Hepatocyte (in vitro differentiated cells): ENCODE results near the gene SLC23A3. TPM values are rescaled to one million over a fixed set of nuclear protein-coding genes. Genes with fewer than 3 reads are reported as not detected.

Source experiments
- DNase-seq: peaks from one replicate; pipeline ENCODE4 v3.0.0-alpha.2; 2016; ENCODE audit warnings: low spot score
- H2AFZ ChIP-seq: fragments of 200-600 bp; sonication (generic); 2 replicates; pipeline ENCODE4 v1.6.0; 2016; ENCODE audit warnings: antibody characterized with exemption, mild to moderate bottlenecking
- H3K27ac ChIP-seq: fragments of 200-600 bp; sonication (generic); 2 replicates; pipeline ENCODE4 v1.5.1; 2016; ENCODE audit warnings: mild to moderate bottlenecking
- H3K27me3 ChIP-seq: fragments of 200-600 bp; sonication (generic); 2 replicates; pipeline ENCODE4 v1.6.1; 2016
- H3K36me3 ChIP-seq: fragments of 200-600 bp; sonication (generic); replicated peaks from 2 replicates; pipeline ENCODE4 v1.5.1; 2016; ENCODE audit warnings: low read depth; ENCODE audit not compliant: insufficient read depth
- H3K4me1 ChIP-seq: fragments of 200-600 bp; sonication (generic); 2 replicates; pipeline ENCODE4 v1.5.1; 2016; ENCODE audit warnings: mild to moderate bottlenecking, moderate library complexity; ENCODE audit not compliant: insufficient read depth
- H3K4me2 ChIP-seq: fragments of 200-600 bp; sonication (generic); 2 replicates; pipeline ENCODE4 v1.6.0; 2016
- H3K4me3 ChIP-seq: fragments of 200-600 bp; sonication (generic); 2 replicates; pipeline ENCODE4 v1.5.1; 2016; ENCODE audit warnings: mild to moderate bottlenecking
- H3K79me2 ChIP-seq: fragments of 200-600 bp; sonication (generic); 2 replicates; pipeline ENCODE4 v1.6.0; 2017; ENCODE audit warnings: mild to moderate bottlenecking
- H3K9me2 ChIP-seq: fragments of 200-600 bp; sonication (generic); replicated peaks from 2 replicates; pipeline ENCODE4 v1.6.0; 2017; ENCODE audit warnings: mild to moderate bottlenecking; ENCODE audit not compliant: insufficient read depth
- H3K9me3 ChIP-seq: fragments of 200-600 bp; sonication (generic); 2 replicates; pipeline ENCODE4 v1.5.1; 2016; ENCODE audit warnings: low read depth, mild to moderate bottlenecking
- H4K20me1 ChIP-seq: fragments of 200-600 bp; sonication (generic); 2 replicates; pipeline ENCODE4 v1.6.0; 2016; ENCODE audit warnings: mild to moderate bottlenecking; ENCODE audit not compliant: insufficient read depth, poor library complexity, severe bottlenecking
- EZH2 ChIP-seq: fragments of 200-600 bp; sonication (generic); IDR thresholded peaks from 2 replicates; pipeline ENCODE4 v1.6.1; 2016; ENCODE audit warnings: antibody characterized with exemption, mild to moderate bottlenecking, borderline replicate concordance
- EZH2phosphoT487 ChIP-seq: fragments of 200-600 bp; sonication (generic); IDR thresholded peaks from one replicate; pipeline ENCODE4 v1.6.1; 2018; ENCODE audit warnings: antibody characterized with exemption, mild to moderate bottlenecking, low read depth, moderate library complexity; ENCODE audit not compliant: unreplicated experiment, severe bottlenecking
- WGBS: methylation state at CpG from one replicate; pipeline ENCODE4 v1.1.6; 2016; ENCODE audit warnings: low lambda C conversion rate; ENCODE audit errors: missing lambda C conversion rate; 5-methylcytosine and 5-hydroxymethylcytosine counted together
- polyA plus RNA-seq: library from polyadenylated mRNA; unstranded; fragments of >200 nt; fragmentation: Nextera tagmentation; extraction: Ambion mirVana; gene quantifications from 2 replicates; pipeline ENCODE4 v1.2.1, GENCODE V29; 2016
- total RNA-seq: library from RNA; depleted of rRNA; stranded (reverse); fragments of >200 nt; gene quantifications from 2 replicates; pipeline ENCODE4 v1.2.3, GENCODE V29; 2014
- TF ChIP-seq, protein P1 (sequence below): fragments of 200-600 bp; sonication (generic); IDR thresholded peaks from 2 replicates; pipeline ENCODE4 v1.5.1; 2016; ENCODE audit warnings: antibody characterized with exemption, mild to moderate bottlenecking; ENCODE audit not compliant: poor library complexity

Gene SLC23A3
- total and polyA plus RNA-seq, 2 experiments from 2014 or later, result 0.80 to 1.5 TPM

GRCh38 chr2:219127037-219127635 is 42.7 kb downstream of the SLC23A3 start:
- WGBS, result 31% methylated on average over 2 of the region's 2 CpGs
- peak; percentile 21 for DNase-seq
- no peak for TF ChIP-seq EZH2phosphoT487
- no peak for TF ChIP-seq EZH2
- TF ChIP-seq, protein P1, sequence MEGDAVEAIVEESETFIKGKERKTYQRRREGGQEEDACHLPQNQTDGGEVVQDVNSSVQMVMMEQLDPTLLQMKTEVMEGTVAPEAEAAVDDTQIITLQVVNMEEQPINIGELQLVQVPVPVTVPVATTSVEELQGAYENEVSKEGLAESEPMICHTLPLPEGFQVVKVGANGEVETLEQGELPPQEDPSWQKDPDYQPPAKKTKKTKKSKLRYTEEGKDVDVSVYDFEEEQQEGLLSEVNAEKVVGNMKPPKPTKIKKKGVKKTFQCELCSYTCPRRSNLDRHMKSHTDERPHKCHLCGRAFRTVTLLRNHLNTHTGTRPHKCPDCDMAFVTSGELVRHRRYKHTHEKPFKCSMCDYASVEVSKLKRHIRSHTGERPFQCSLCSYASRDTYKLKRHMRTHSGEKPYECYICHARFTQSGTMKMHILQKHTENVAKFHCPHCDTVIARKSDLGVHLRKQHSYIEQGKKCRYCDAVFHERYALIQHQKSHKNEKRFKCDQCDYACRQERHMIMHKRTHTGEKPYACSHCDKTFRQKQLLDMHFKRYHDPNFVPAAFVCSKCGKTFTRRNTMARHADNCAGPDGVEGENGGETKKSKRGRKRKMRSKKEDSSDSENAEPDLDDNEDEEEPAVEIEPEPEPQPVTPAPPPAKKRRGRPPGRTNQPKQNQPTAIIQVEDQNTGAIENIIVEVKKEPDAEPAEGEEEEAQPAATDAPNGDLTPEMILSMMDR, result no peak

GRCh38 chr2:219126555-219126954 is 43.3 kb downstream of the SLC23A3 start:
- Histone ChIP-seq H3K9me2 (no peaks in the 10 kb centered on the region), H2AFZ (no peak overlapping the region), H4K20me1 (no peaks in the 10 kb centered on the region), H3K27me3 (no peaks in the 10 kb centered on the region), H3K36me3 (no peaks in the 10 kb centered on the region), H3K79me2 (peaks cover 8% of the 10 kb centered on the region), H3K4me2 (peak overlapping the region; percentile 72), H3K27ac (peak overlapping the region; percentile 98), H3K4me1 (peaks cover 56% of the 10 kb centered on the region), H3K9me3 (no peaks in the 10 kb centered on the region), H3K4me3 (no peak overlapping the region)
- TF ChIP-seq EZH2, result no peak
- no peak for TF ChIP-seq EZH2phosphoT487
- TF ChIP-seq, protein P1, result no peak
- WGBS, result 39% methylated on average over 3 of the region's 3 CpGs
- peak; percentile 60 for DNase-seq

More at GRCh38 chr2:219127037-219127635, 42.7 kb downstream of the SLC23A3 start:
- H3K9me2 ChIP-seq, result no peaks in the 10 kb centered on the region
- H3K4me1 ChIP-seq, result peaks cover 50% of the 10 kb centered on the region
- H3K4me2 ChIP-seq, result peak overlapping the region; percentile 37
- H3K27ac ChIP-seq, result peak overlapping the region; percentile 98
- no peaks in the 10 kb centered on the region for H3K36me3 ChIP-seq
- peaks cover 4% of the 10 kb centered on the region for H3K79me2 ChIP-seq
- H3K4me3 ChIP-seq, result no peak overlapping the region
- H2AFZ ChIP-seq, result no peak overlapping the region
- no peaks in the 10 kb centered on the region for H3K9me3 ChIP-seq
- H4K20me1 ChIP-seq, result no peaks in the 10 kb centered on the region
- H3K27me3 ChIP-seq, result no peaks in the 10 kb centered on the region

DNA sequence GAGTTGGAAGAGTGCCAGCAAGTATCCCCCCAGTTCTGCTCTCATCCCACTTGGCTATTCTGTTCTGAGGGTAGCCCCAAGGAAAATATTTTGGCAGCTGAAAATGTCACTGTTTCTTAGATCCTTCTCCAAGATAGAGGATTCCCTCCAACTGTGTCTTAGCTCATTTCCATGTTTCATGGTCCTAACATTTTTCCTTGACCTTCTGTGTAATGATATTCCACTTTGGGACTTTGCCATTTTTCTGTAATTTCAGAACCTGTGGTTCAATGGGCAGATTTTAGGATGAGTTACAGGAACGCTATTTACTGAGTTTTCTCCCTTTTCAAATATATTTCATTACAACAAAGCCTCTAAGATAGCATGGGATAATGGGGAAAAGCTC is 44.0 kb downstream of the SLC23A3 start:
- 85% methylated on average over 1 of the region's 1 CpG for WGBS
- Histone ChIP-seq H3K4me3 (no peak overlapping the region), H3K4me2 (peak overlapping the region; percentile 72), H3K9me3 (no peaks in the 10 kb centered on the region), H3K36me3 (no peaks in the 10 kb centered on the region), H3K27me3 (no peaks in the 10 kb centered on the region), H3K27ac (peak overlapping the region; percentile 98), H3K79me2 (peaks cover 15% of the 10 kb centered on the region), H3K9me2 (no peaks in the 10 kb centered on the region), H4K20me1 (no peaks in the 10 kb centered on the region), H3K4me1 (peaks cover 59% of the 10 kb centered on the region), H2AFZ (no peak overlapping the region)
- TF ChIP-seq EZH2, result no peak
- TF ChIP-seq EZH2phosphoT487, result no peak
- TF ChIP-seq, protein P1, result no peak
- DNase-seq, result no peak
